Measurements from ENCODE around the gene BFSP2.

DNA sequence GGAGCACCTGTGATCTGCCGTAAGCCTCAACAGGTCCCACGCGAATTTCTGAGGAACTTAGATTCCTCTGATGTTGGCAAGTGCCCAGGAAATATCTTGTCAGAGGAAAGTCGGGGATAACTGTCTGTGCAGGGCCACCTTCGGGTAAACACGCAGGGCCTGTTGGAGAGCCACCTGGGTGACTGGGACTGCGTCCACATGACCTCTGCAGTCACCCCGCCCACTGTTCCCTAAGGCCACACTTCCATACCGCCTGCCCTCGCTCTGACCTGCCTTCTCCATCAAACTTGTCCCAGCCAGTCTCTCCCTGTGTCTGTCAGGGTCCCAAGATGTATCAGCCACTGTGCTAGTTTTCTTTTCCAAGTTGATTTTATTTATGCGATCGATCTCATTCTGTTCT, 28.7 kb downstream of the BFSP2 start:
- TF ChIP-seq, protein P1, sequence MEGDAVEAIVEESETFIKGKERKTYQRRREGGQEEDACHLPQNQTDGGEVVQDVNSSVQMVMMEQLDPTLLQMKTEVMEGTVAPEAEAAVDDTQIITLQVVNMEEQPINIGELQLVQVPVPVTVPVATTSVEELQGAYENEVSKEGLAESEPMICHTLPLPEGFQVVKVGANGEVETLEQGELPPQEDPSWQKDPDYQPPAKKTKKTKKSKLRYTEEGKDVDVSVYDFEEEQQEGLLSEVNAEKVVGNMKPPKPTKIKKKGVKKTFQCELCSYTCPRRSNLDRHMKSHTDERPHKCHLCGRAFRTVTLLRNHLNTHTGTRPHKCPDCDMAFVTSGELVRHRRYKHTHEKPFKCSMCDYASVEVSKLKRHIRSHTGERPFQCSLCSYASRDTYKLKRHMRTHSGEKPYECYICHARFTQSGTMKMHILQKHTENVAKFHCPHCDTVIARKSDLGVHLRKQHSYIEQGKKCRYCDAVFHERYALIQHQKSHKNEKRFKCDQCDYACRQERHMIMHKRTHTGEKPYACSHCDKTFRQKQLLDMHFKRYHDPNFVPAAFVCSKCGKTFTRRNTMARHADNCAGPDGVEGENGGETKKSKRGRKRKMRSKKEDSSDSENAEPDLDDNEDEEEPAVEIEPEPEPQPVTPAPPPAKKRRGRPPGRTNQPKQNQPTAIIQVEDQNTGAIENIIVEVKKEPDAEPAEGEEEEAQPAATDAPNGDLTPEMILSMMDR (IDR thresholded peaks at IDR 0.05) = no peak
- TF ChIP-seq POLR2A (IDR thresholded peaks at IDR 0.05) = no peak
